Activated CD4-positive, alpha-beta T cell treated with anti-CD3 and anti-CD28 coated beads, Interleukin-2, amount 10 ng/mL, durations not matched to agents 7 days and 5 days (primary cell): ENCODE measurements around the gene SRXN1. TPM values are rescaled to one million over a fixed set of nuclear protein-coding genes. Genes with fewer than 3 reads are reported as not detected.

ENCODE experiments used
- CTCF ChIA-PET: fragments of 350-600 bp; sonication (Branson Sonifier 250); formaldehyde crosslinking; loops from one replicate; lab custom pipeline; 2021; ENCODE audit warnings: antibody characterized with exemption; lab: Charles Lee
- POLR2A ChIA-PET: fragments of 350-600 bp; sonication (Branson Sonifier 250); formaldehyde crosslinking; loops from one replicate; lab custom pipeline; 2021; ENCODE audit warnings: antibody characterized with exemption; lab: Charles Lee
- DNase-seq: peaks from one replicate; pipeline ENCODE4 v3.0.0-alpha.2; 2020
- H3K27ac Mint-ChIP-seq: one replicate; pipeline ENCODE4 v1.8.0; 2021; ENCODE audit warnings: mild to moderate bottlenecking, moderate library complexity, mixed read lengths
- H3K27me3 Mint-ChIP-seq: one replicate; pipeline ENCODE4 v1.8.0; 2021; ENCODE audit warnings: mixed read lengths
- H3K36me3 Mint-ChIP-seq: one replicate; pipeline ENCODE4 v1.8.0; 2021; ENCODE audit warnings: low read depth, mixed read lengths
- H3K4me1 Mint-ChIP-seq: one replicate; pipeline ENCODE4 v1.8.0; 2021; ENCODE audit warnings: mixed read lengths
- H3K4me3 Mint-ChIP-seq: one replicate; pipeline ENCODE4 v1.8.0; 2021; ENCODE audit warnings: mild to moderate bottlenecking, moderate library complexity, mixed read lengths
- H3K9me3 Mint-ChIP-seq: one replicate; pipeline ENCODE4 v1.8.0; 2021; ENCODE audit warnings: mixed read lengths
- total RNA-seq, 2 experiments: library from RNA; stranded (reverse); gene quantifications; one replicate each; pipeline ENCODE4 v1.2.3, GENCODE V29; 2021

The SRXN1 gene
- total RNA-seq, 2 experiments from 2014 or later = 11.5 to 12.9 TPM

- POLR2A ChIA-PET = no interaction called here
- H3K27ac Mint-ChIP-seq = no peak overlapping the region
Measured at GRCh38 chr20:661474-662270, 8.7 kb upstream of the SRXN1 start.

GRCh38 chr20:658731-659291, 5.8 kb upstream of the SRXN1 start:
- no peak for DNase-seq
- no peaks in the 10 kb centered on the region for H3K9me3 Mint-ChIP-seq
- no peak overlapping the region for H3K4me3 Mint-ChIP-seq
- H3K27ac Mint-ChIP-seq = no peak overlapping the region
- H3K36me3 Mint-ChIP-seq = no peaks in the 10 kb centered on the region
- CTCF ChIA-PET = no interaction called here
- H3K4me1 Mint-ChIP-seq = peaks cover 10% of the 10 kb centered on the region
- H3K27me3 Mint-ChIP-seq = peaks cover 60% of the 10 kb centered on the region
- POLR2A ChIA-PET = no interaction called here

More at GRCh38 chr20:661474-662270, 8.7 kb upstream of the SRXN1 start:
- Mint-ChIP-seq H3K27me3 (peaks cover 69% of the 10 kb centered on the region), H3K4me3 (no peak overlapping the region), H3K9me3 (no peaks in the 10 kb centered on the region), H3K36me3 (no peaks in the 10 kb centered on the region), H3K4me1 (peaks cover 8% of the 10 kb centered on the region)
- CTCF ChIA-PET = interaction anchor here (0.9 kb wide), 1 partner anchor 14 kb away, joined by 4 read pairs; the partner anchor contains the start of gene SCRT2
- DNase-seq = no peak

- Mint-ChIP-seq H3K27me3 (peaks cover 58% of the 10 kb centered on the region), H3K4me1 (peaks cover 13% of the 10 kb centered on the region)
- POLR2A ChIA-PET = no interaction called here
Measured at GRCh38 chr20:658202-658601, 5.2 kb upstream of the SRXN1 start.

GRCh38 chr20:655726-656624, 3.0 kb upstream of the SRXN1 start:
- Mint-ChIP-seq H3K9me3 (no peaks in the 10 kb centered on the region), H3K27me3 (peaks cover 40% of the 10 kb centered on the region), H3K4me3 (no peak overlapping the region), H3K4me1 (peaks cover 24% of the 10 kb centered on the region), H3K27ac (no peak overlapping the region), H3K36me3 (no peaks in the 10 kb centered on the region)
- no peak for DNase-seq
- CTCF ChIA-PET = interaction anchor here (0.7 kb wide), 1 partner anchor 391 kb away, joined by 3 read pairs; no protein-coding TSS in a partner anchor
- POLR2A ChIA-PET = no interaction called here

More at GRCh38 chr20:658202-658601, 5.2 kb upstream of the SRXN1 start:
- no peak overlapping the region for H3K4me3 Mint-ChIP-seq
- H3K27ac Mint-ChIP-seq = no peak overlapping the region
- CTCF ChIA-PET = no interaction called here
- no peaks in the 10 kb centered on the region for H3K9me3 Mint-ChIP-seq
- DNase-seq = no peak
- no peaks in the 10 kb centered on the region for H3K36me3 Mint-ChIP-seq

- Mint-ChIP-seq H3K27me3 (peaks cover 28% of the 10 kb centered on the region), H3K4me1 (peaks cover 32% of the 10 kb centered on the region), H3K4me3 (peak overlapping the region; percentile 75), H3K9me3 (no peaks in the 10 kb centered on the region), H3K36me3 (peaks cover 5% of the 10 kb centered on the region), H3K27ac (peak overlapping the region; percentile 5)
- ChIA-PET POLR2A (no interaction called here), CTCF (no interaction called here)
- no peak for DNase-seq
Measured at GRCh38 chr20:654417-654750, 1.4 kb upstream of the SRXN1 start.

GRCh38 chr20:653590-654416, 803 bp upstream of the SRXN1 start:
- ChIA-PET POLR2A (no interaction called here), CTCF (no interaction called here)
- Mint-ChIP-seq H3K27ac (peak overlapping the region; percentile 76), H3K36me3 (peaks cover 8% of the 10 kb centered on the region), H3K27me3 (peaks cover 22% of the 10 kb centered on the region), H3K9me3 (no peaks in the 10 kb centered on the region), H3K4me3 (peak overlapping the region; percentile 75), H3K4me1 (peaks cover 32% of the 10 kb centered on the region)
- DNase-seq = no peak

GRCh38 chr20:652615-653109, 338 bp downstream of the SRXN1 start:
- H3K4me1 Mint-ChIP-seq = peaks cover 32% of the 10 kb centered on the region
- peaks cover 20% of the 10 kb centered on the region for H3K36me3 Mint-ChIP-seq
- DNase-seq = no peak
- ChIA-PET POLR2A (no interaction called here), CTCF (interaction anchor here (0.9 to 2.0 kb wide), 2 partner anchors 14 to 298 kb away, joined by 3 to 6 read pairs; no protein-coding TSS in a partner anchor)
- H3K27me3 Mint-ChIP-seq = peaks cover 12% of the 10 kb centered on the region
- H3K27ac Mint-ChIP-seq = peak overlapping the region; percentile 81
- H3K4me3 Mint-ChIP-seq = peak overlapping the region; percentile 79
- no peaks in the 10 kb centered on the region for H3K9me3 Mint-ChIP-seq

GRCh38 chr20:651713-652614, 1.0 kb downstream of the SRXN1 start:
- Mint-ChIP-seq H3K9me3 (no peaks in the 10 kb centered on the region), H3K36me3 (peaks cover 26% of the 10 kb centered on the region), H3K27me3 (peaks cover 12% of the 10 kb centered on the region), H3K4me1 (peaks cover 32% of the 10 kb centered on the region), H3K4me3 (peak overlapping the region; percentile 79), H3K27ac (peak overlapping the region; percentile 81)
- ChIA-PET CTCF (interaction anchor here (0.6 to 2.0 kb wide), 4 partner anchors 15 to 364 kb away, joined by 3 to 6 read pairs (median 4); no protein-coding TSS in a partner anchor), POLR2A (interaction anchor here (0.6 kb wide), 1 partner anchor 559 kb away, joined by 7 read pairs; no protein-coding TSS in a partner anchor)
- DNase-seq = no peak

- CTCF ChIA-PET = interaction anchor here (2.0 kb wide), 1 partner anchor 16 kb away, joined by 6 read pairs; no protein-coding TSS in a partner anchor
- H3K4me1 Mint-ChIP-seq = peaks cover 33% of the 10 kb centered on the region
- DNase-seq = no peak
- H3K27ac Mint-ChIP-seq = peak overlapping the region; percentile 1
- peaks cover 26% of the 10 kb centered on the region for H3K36me3 Mint-ChIP-seq
- H3K9me3 Mint-ChIP-seq = no peaks in the 10 kb centered on the region
- POLR2A ChIA-PET = no interaction called here
- H3K27me3 Mint-ChIP-seq = peaks cover 4% of the 10 kb centered on the region
- peak overlapping the region; percentile 79 for H3K4me3 Mint-ChIP-seq
Measured at GRCh38 chr20:650954-651353, 2.0 kb downstream of the SRXN1 start.

GRCh38 chr20:650281-650680, 2.7 kb downstream of the SRXN1 start:
- H3K36me3 Mint-ChIP-seq = peaks cover 26% of the 10 kb centered on the region
- no peak overlapping the region for H3K4me3 Mint-ChIP-seq
- peaks cover 40% of the 10 kb centered on the region for H3K4me1 Mint-ChIP-seq
- peaks cover 3% of the 10 kb centered on the region for H3K27me3 Mint-ChIP-seq
- ChIA-PET POLR2A (no interaction called here), CTCF (no interaction called here)
- H3K27ac Mint-ChIP-seq = no peak overlapping the region
- H3K9me3 Mint-ChIP-seq = no peaks in the 10 kb centered on the region
- no peak for DNase-seq

GRCh38 chr20:647479-648019, 5.5 kb downstream of the SRXN1 start:
- H3K4me3 Mint-ChIP-seq = no peak overlapping the region
- no peaks in the 10 kb centered on the region for H3K9me3 Mint-ChIP-seq
- no peak for DNase-seq
- H3K36me3 Mint-ChIP-seq = peaks cover 26% of the 10 kb centered on the region
- peaks cover 16% of the 10 kb centered on the region for H3K27me3 Mint-ChIP-seq
- ChIA-PET POLR2A (no interaction called here), CTCF (interaction anchor here (0.6 to 1.2 kb wide), 2 partner anchors 20 to 110 kb away, joined by 3 read pairs; no protein-coding TSS in a partner anchor)
- H3K4me1 Mint-ChIP-seq = peaks cover 36% of the 10 kb centered on the region
- no peak overlapping the region for H3K27ac Mint-ChIP-seq
